ENCODE measurements around the gene ICA1. TPM values are rescaled to one million over a fixed set of nuclear protein-coding genes. Genes with fewer than 3 reads are reported as not detected.
A peak's percentile ranks its signal among the peaks of the same experiment; 100 is the strongest.
"Not testable (repeated sequence)": the region's sequence is repeated elsewhere in the genome, so short reads cannot be mapped to it uniquely, and the experiment has no call there.

Gene ICA1
- total RNA-seq, 4 donors from 2014 or later = 1.6 to 20.9 (median 4.0) TPM

GRCh38 chr7:8303904-8304528, 42.0 kb upstream of the ICA1 start:
- ATAC-seq (no peak), DNase-seq (no peak)
- in situ Hi-C loops (cut with MboI; ENCODE audit: low sequenced_read_pairs in 4 of 4) = no loop called here
- TF ChIP-seq POLR2A (IDR thresholded peaks at IDR 0.05) = no peak
- TF ChIP-seq, protein P1, sequence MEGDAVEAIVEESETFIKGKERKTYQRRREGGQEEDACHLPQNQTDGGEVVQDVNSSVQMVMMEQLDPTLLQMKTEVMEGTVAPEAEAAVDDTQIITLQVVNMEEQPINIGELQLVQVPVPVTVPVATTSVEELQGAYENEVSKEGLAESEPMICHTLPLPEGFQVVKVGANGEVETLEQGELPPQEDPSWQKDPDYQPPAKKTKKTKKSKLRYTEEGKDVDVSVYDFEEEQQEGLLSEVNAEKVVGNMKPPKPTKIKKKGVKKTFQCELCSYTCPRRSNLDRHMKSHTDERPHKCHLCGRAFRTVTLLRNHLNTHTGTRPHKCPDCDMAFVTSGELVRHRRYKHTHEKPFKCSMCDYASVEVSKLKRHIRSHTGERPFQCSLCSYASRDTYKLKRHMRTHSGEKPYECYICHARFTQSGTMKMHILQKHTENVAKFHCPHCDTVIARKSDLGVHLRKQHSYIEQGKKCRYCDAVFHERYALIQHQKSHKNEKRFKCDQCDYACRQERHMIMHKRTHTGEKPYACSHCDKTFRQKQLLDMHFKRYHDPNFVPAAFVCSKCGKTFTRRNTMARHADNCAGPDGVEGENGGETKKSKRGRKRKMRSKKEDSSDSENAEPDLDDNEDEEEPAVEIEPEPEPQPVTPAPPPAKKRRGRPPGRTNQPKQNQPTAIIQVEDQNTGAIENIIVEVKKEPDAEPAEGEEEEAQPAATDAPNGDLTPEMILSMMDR (IDR thresholded peaks at IDR 0.05 in 4 of 5, conservative IDR thresholded peaks at IDR 0.05 in 1 of 5) = no peak
- intact Hi-C loops (cut with DNase I; ENCODE audit: low total_unique reads) = no loop called here
- no peaks in the 10 kb centered on the region for H3K4me1 ChIP-seq
- no peaks in the 10 kb centered on the region for H3K27me3 ChIP-seq
- no peak overlapping the region for H3K27ac ChIP-seq
- H3K36me3 ChIP-seq = no peaks in the 10 kb centered on the region
- H3K9me3 ChIP-seq = no peaks in the 10 kb centered on the region
- no peak overlapping the region for H3K4me3 ChIP-seq

DNA sequence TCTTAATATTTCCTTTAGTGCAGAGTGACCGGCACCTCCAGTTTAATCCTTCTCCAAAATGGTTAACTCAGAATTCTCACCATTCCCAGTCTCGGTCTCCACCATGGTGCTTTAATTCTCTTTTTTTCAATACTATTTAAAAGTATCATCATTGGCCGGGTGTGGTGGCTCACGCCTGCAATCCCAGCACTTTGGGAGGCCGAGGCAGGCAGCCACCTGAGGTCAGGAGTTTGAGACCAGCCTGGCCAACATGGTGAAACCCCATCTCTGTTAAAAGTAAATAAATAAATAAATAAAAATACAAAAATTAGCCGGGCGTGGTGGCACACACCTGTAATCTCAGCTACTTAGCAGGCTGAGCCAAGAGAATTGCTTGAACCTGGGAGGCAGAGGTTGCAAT, 35.1 kb upstream of the ICA1 start:
- H3K27me3 ChIP-seq; H3K9me3 ChIP-seq; in situ Hi-C loops (cut with MboI; ENCODE audit: low sequenced_read_pairs in 4 of 4); H3K4me3 ChIP-seq; H3K36me3 ChIP-seq; H3K27ac ChIP-seq; DNase-seq; H3K4me1 ChIP-seq; ATAC-seq: not testable (repeated sequence)
- intact Hi-C loops (cut with DNase I; ENCODE audit: low total_unique reads) = loop anchor here (5.0 kb wide), 1 partner anchor 1705 kb away; the partner anchor contains the start of gene INTS15

DNA sequence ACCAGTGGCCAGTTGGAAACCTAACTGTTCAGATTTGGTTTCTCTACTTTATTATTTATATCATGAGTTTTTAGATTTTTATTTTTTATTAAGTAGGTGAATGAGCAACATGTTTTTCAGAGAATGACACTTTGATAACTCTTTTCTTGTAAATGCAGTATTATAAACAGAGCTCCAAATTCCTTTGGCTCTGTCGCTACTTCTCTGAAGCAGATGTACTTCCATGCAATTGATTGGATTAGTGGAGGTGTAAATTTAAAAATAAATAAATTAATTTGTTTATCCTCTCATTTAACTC, 34.3 kb upstream of the ICA1 start:
- ATAC-seq = no peak

DNA sequence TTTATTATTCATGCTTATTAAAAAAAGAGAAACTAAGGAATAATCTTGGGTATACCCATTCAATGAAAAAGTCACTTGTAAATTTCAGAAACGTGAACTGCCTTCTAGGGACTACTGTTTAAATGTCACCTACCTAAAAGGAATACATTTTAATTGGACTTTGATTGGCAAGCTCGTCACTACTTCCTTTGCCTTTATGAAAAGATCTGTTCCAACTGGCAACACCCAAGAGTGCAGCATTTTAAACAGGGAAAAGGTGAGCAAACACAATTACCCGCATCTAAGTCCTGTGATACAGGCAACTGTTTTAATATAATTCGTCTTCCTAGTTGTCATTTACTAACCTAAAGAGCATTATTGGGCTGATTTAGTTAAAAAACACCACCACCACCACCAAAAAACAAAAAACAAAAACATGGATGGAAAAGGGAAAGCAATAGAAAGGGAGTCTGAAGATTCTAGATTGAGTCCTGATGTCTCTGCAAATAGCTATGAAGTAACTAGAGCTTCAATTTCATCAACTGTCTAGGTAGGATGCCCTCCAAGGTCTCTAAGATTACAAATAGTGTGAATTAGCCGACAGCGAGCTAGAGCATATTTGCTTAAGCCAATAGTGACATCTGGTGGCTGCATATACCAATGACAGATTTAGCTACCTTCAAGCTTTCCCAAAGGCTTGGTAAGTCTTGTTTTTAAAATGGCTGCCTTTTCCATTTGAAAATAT, 33.8 kb upstream of the ICA1 start:
- in situ Hi-C loops (cut with MboI; ENCODE audit: low sequenced_read_pairs in 4 of 4) (no loop called here), intact Hi-C loops (cut with DNase I; ENCODE audit: low total_unique reads) (loop anchor here (5.0 kb wide), 1 partner anchor 1703 kb away; the partner anchor contains the start of gene INTS15)
- Histone ChIP-seq H3K4me1 (peaks cover 0 to 4% of the 10 kb centered on the region in 2 donors), H3K27me3 (no peaks in the 10 kb centered on the region), H3K36me3 (no peaks in the 10 kb centered on the region), H3K9me3 (no peaks in the 10 kb centered on the region), H3K4me3 (no peak overlapping the region), H3K27ac (no peak overlapping the region)
- ATAC-seq (peak; percentile 99), DNase-seq (peak; percentile 18 to 32)
- no peak for TF ChIP-seq POLR2A (IDR thresholded peaks at IDR 0.05)
- TF ChIP-seq, protein P1 (IDR thresholded peaks at IDR 0.05 in 4 of 5, conservative IDR thresholded peaks at IDR 0.05 in 1 of 5) = peak; percentile 52 to 77 (median 74)

More for the DNA sequence above, 34.3 kb upstream of the ICA1 start:
- in situ Hi-C loops (cut with MboI; ENCODE audit: low sequenced_read_pairs in 4 of 4) = no loop called here
- DNase-seq = no peak
- H3K27me3 ChIP-seq = no peaks in the 10 kb centered on the region
- no peak overlapping the region for H3K27ac ChIP-seq
- H3K36me3 ChIP-seq = no peaks in the 10 kb centered on the region
- H3K9me3 ChIP-seq = no peaks in the 10 kb centered on the region
- H3K4me1 ChIP-seq = peaks cover 0 to 4% of the 10 kb centered on the region in 2 donors
- H3K4me3 ChIP-seq = no peak overlapping the region
- TF ChIP-seq POLR2A (IDR thresholded peaks at IDR 0.05) = no peak
- TF ChIP-seq, protein P1 (IDR thresholded peaks at IDR 0.05 in 4 of 5, conservative IDR thresholded peaks at IDR 0.05 in 1 of 5) = peak in 1 of 5 experiments; percentile 2
- intact Hi-C loops (cut with DNase I; ENCODE audit: low total_unique reads) = loop anchor here (5.0 kb wide), 1 partner anchor 1704 kb away; the partner anchor contains the start of gene INTS15

DNA sequence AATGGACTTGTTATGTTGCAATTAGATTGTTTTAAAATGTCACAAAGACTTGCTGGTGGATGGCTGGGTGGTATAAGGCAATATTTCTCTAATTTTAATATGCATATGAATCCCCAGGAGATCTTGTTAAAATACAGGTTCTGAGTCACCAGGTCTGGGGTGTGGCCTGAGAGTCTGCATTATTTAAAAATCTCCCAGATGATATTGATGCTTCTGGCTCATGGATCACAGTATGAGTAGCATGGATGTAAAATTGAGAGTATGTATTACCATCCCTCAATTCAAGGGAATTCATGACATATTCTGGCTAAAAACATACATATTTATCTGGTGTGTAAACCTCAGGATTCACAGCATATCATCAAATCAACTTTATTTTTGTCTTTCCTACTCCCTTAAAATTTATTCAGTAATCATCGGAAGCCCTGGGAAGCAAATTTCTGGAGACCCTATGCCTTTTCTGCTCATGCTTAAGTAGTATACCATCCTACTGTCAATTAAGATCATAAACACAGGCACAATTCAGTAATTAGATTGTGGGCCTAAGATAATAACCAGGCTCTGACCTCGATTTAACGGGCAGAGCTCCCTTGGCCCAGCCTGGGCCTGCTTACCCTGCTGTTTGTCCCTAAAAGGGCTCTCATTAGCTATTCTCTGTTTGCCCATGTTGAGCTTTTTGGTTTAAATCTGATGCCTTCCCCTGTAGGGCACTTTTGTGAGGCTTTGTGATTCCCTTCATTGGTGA, 29.6 kb upstream of the ICA1 start:
- Histone ChIP-seq H3K27ac (no peak overlapping the region), H3K4me3 (no peak overlapping the region), H3K36me3 (no peaks in the 10 kb centered on the region), H3K4me1 (peaks cover 0 to 4% of the 10 kb centered on the region in 2 donors), H3K9me3 (no peaks in the 10 kb centered on the region), H3K27me3 (no peaks in the 10 kb centered on the region)
- TF ChIP-seq POLR2A (IDR thresholded peaks at IDR 0.05) = no peak
- TF ChIP-seq, protein P1 (IDR thresholded peaks at IDR 0.05 in 4 of 5, conservative IDR thresholded peaks at IDR 0.05 in 1 of 5) = no peak
- ATAC-seq = no peak
- DNase-seq = no peak
- in situ Hi-C loops (cut with MboI; ENCODE audit: low sequenced_read_pairs in 4 of 4) (no loop called here), intact Hi-C loops (cut with DNase I; ENCODE audit: low total_unique reads) (no loop called here)

Measured in gastrocnemius medialis (tissue), 4 donors.